Chondrocyte (in vitro differentiated cells): ENCODE measurements around the gene GLYATL3. TPM values are rescaled to one million over a fixed set of nuclear protein-coding genes. Genes with fewer than 3 reads are reported as not detected.

ENCODE experiments used
- DNase-seq: peaks from one replicate; pipeline ENCODE4 v3.0.0; 2021; ENCODE audit warnings: mixed read lengths, low spot score
- H3K27ac Mint-ChIP-seq: one replicate; pipeline ENCODE4 v1.8.0; 2021; ENCODE audit warnings: mild to moderate bottlenecking, moderate library complexity, mixed read lengths; ENCODE audit not compliant: unreplicated experiment
- H3K27me3 Mint-ChIP-seq: 2 replicates; pipeline ENCODE4 v1.8.0; 2021; ENCODE audit warnings: low read depth, mixed read lengths
- H3K36me3 Mint-ChIP-seq: 2 replicates; pipeline ENCODE4 v1.8.0; 2021; ENCODE audit warnings: low read depth, mixed read lengths
- H3K4me1 Mint-ChIP-seq: 2 replicates; pipeline ENCODE4 v1.8.0; 2021; ENCODE audit warnings: low read depth, mild to moderate bottlenecking, mixed read lengths
- H3K4me3 Mint-ChIP-seq: one replicate; pipeline ENCODE4 v1.8.0; 2021; ENCODE audit warnings: mild to moderate bottlenecking, moderate library complexity, mixed read lengths; ENCODE audit not compliant: unreplicated experiment
- H3K9me3 Mint-ChIP-seq: 2 replicates; pipeline ENCODE4 v1.8.0; 2021; ENCODE audit warnings: low read depth, mixed read lengths
- total RNA-seq: library from RNA; stranded (reverse); gene quantifications from 3 replicates; pipeline ENCODE4 v1.2.1, GENCODE V29; 2021
- TF ChIP-seq, protein P1 (sequence below): fragments of 200-600 bp; sonication (generic); IDR thresholded peaks from 2 replicates; pipeline ENCODE4 v1.5.0; 2021; ENCODE audit warnings: antibody characterized with exemption, mild to moderate bottlenecking, moderate library complexity

GLYATL3 gene
- total RNA-seq, 1 donor from 2014 or later, result not detected

GRCh38 chr6:49523901-49524300 is 24.2 kb downstream of the GLYATL3 start:
- DNase-seq, result no peak
- Mint-ChIP-seq H3K27me3 (peaks cover 7% of the 10 kb centered on the region), H3K4me3 (no peak overlapping the region), H3K27ac (no peak overlapping the region), H3K36me3 (no peaks in the 10 kb centered on the region), H3K4me1 (no peaks in the 10 kb centered on the region), H3K9me3 (no peaks in the 10 kb centered on the region)
- TF ChIP-seq, protein P1, sequence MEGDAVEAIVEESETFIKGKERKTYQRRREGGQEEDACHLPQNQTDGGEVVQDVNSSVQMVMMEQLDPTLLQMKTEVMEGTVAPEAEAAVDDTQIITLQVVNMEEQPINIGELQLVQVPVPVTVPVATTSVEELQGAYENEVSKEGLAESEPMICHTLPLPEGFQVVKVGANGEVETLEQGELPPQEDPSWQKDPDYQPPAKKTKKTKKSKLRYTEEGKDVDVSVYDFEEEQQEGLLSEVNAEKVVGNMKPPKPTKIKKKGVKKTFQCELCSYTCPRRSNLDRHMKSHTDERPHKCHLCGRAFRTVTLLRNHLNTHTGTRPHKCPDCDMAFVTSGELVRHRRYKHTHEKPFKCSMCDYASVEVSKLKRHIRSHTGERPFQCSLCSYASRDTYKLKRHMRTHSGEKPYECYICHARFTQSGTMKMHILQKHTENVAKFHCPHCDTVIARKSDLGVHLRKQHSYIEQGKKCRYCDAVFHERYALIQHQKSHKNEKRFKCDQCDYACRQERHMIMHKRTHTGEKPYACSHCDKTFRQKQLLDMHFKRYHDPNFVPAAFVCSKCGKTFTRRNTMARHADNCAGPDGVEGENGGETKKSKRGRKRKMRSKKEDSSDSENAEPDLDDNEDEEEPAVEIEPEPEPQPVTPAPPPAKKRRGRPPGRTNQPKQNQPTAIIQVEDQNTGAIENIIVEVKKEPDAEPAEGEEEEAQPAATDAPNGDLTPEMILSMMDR, result no peak

GRCh38 chr6:49524541-49524940 is 24.8 kb downstream of the GLYATL3 start:
- Mint-ChIP-seq H3K27me3 (peaks cover 11% of the 10 kb centered on the region), H3K4me1 (no peaks in the 10 kb centered on the region), H3K9me3 (no peaks in the 10 kb centered on the region), H3K27ac (no peak overlapping the region), H3K4me3 (no peak overlapping the region), H3K36me3 (no peaks in the 10 kb centered on the region)
- TF ChIP-seq, protein P1, result no peak
- no peak for DNase-seq

DNA sequence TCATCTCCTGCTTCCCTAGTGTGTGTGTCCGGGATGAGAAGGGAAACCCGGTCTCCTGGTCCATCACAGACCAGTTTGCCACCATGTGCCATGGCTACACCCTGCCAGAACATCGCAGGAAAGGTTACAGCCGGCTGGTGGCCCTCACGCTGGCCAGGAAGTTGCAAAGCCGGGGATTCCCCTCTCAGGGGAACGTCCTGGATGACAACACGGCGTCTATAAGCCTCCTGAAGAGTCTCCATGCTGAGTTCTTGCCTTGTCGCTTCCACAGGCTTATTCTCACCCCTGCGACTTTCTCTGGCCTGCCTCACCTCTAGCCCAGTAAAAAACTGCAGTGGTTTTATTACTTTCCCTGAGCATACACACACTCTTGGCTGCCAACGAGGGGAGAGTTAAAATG is 26.9 kb downstream of the GLYATL3 start:
- TF ChIP-seq, protein P1, result no peak
- H3K9me3 Mint-ChIP-seq, result no peaks in the 10 kb centered on the region

DNA sequence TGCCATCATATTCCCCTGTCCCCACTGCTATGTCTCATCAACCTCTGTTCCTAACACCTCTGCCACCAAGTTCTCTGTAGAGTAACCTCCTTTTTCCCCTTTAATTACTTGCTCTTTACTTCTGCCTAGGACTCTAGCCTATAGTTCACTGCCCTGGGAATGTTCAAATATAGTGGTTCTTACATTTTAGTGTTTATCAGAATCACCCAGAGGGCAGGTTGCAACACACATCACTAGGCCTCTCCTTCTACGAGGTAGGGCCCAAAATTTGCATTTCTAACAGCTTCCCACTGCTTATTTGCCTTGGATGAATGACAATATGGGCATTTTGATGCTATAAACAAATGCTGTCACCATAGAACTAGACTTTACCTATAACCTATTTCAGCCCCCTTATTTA is 27.6 kb downstream of the GLYATL3 start:
- no peaks in the 10 kb centered on the region for H3K9me3 Mint-ChIP-seq
- TF ChIP-seq, protein P1, result no peak
- H3K4me3 Mint-ChIP-seq, result no peak overlapping the region
- peaks cover 23% of the 10 kb centered on the region for H3K27me3 Mint-ChIP-seq
- no peaks in the 10 kb centered on the region for H3K36me3 Mint-ChIP-seq
- no peak for DNase-seq
- peaks cover 2% of the 10 kb centered on the region for H3K4me1 Mint-ChIP-seq
- H3K27ac Mint-ChIP-seq, result no peak overlapping the region

More for the DNA sequence above, 26.9 kb downstream of the GLYATL3 start:
- no peak overlapping the region for H3K27ac Mint-ChIP-seq
- H3K27me3 Mint-ChIP-seq, result peaks cover 18% of the 10 kb centered on the region
- no peaks in the 10 kb centered on the region for H3K4me1 Mint-ChIP-seq
- DNase-seq, result no peak
- H3K4me3 Mint-ChIP-seq, result no peak overlapping the region
- no peaks in the 10 kb centered on the region for H3K36me3 Mint-ChIP-seq

DNA sequence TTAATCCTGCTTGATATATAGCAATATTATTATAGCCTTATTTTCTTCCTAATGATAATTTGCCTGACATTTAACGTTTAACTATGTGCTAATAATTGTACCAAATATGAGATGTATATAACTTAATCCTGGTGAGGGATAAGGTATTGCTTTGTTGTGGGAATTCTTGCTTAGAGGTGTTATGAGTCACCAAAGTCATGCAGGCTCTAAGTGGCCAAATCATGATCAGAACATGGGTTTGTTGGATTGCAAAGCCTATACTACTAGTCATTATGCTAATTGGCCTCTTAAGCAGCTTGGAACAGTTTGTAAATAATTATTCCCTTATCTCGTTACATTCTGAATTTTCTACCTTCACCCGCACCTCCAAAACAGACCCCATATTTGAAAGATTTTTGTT is 28.8 kb downstream of the GLYATL3 start:
- no peaks in the 10 kb centered on the region for H3K36me3 Mint-ChIP-seq
- H3K4me3 Mint-ChIP-seq, result no peak overlapping the region
- H3K9me3 Mint-ChIP-seq, result no peaks in the 10 kb centered on the region
- DNase-seq, result no peak
- TF ChIP-seq, protein P1, result no peak
- peaks cover 23% of the 10 kb centered on the region for H3K27me3 Mint-ChIP-seq
- no peak overlapping the region for H3K27ac Mint-ChIP-seq
- peaks cover 2% of the 10 kb centered on the region for H3K4me1 Mint-ChIP-seq
